Lower leg skin (tissue), 3 donors: ENCODE measurements around the gene CD74.

Experiments used
- CTCF ChIP-seq, 3 donors: fragments of 450-650 bp; IDR thresholded peaks; one replicate each; pipeline ENCODE4 v1.5.1; 2016; ENCODE audit warnings: antibody characterized with exemption in 3 of 3, mild to moderate bottlenecking in 3 of 3, moderate library complexity in 2 of 3
- POLR2A ChIP-seq, 2 donors: fragments of 450-650 bp; IDR thresholded peaks; one replicate each; pipeline ENCODE4 v1.6.1; 2016 to 2017; ENCODE audit warnings: antibody characterized with exemption in 2 of 2, mild to moderate bottlenecking in 1 of 2, moderate library complexity in 1 of 2

DNA sequence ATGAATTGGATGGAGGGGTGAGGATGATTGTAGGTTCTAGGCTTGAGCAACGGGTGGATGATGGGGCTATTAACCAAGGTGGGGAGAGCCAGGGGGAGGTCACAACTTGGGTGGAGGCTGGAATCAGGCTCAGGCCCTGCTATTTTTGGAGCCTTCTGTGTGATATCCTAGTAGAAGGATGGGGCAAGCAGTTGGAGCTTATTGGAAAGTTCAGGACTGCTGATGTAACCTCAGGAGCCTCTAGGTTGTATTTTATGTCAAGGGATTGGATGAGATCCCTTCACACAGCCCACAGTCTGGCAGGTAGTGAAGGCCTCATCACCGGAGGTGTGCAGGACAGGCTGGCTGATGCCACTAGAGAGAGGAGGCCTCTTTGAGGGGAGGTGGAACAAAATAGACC, 48.1 kb upstream of the CD74 start:
- no peak for TF ChIP-seq CTCF (IDR thresholded peaks at IDR 0.05)
- no peak for TF ChIP-seq POLR2A (IDR thresholded peaks at IDR 0.05)
